Keratinocyte (primary cell): ENCODE measurements around the gene TINAGL1. TPM values are rescaled to one million over a fixed set of nuclear protein-coding genes. Genes with fewer than 3 reads are reported as not detected.

Experiments used
- DNase-seq: peaks from one replicate; pipeline ENCODE4 v3.0.0-alpha.2; 2011; ENCODE audit warnings: low read depth, missing footprints, low spot score
- FAIRE-seq: peaks from 2 replicates; lab custom pipeline; 2011; peaks lifted over from hg19 to GRCh38; lab: Jason Lieb, UNC
- H2AFZ ChIP-seq: 2 replicates; pipeline ENCODE4 v1.6.0; 2012; ENCODE audit warnings: low read length, control low read depth, inconsistent platforms; ENCODE audit not compliant: control insufficient read depth
- H3K27ac ChIP-seq: 2 replicates; pipeline ENCODE4 v1.5.1; 2011; ENCODE audit warnings: low read length; ENCODE audit not compliant: control insufficient read depth, insufficient read depth
- H3K27me3 ChIP-seq: 3 replicates; pipeline ENCODE4 v1.6.0; 2011; ENCODE audit warnings: low read length; ENCODE audit not compliant: control insufficient read depth, insufficient read depth; ENCODE audit errors: extremely low read depth
- H3K36me3 ChIP-seq, 2 experiments: 2 replicates in 1 of 2; 3 replicates in 1 of 2; pipeline ENCODE4 v1.5.1; 2011; ENCODE audit warnings: low read length in 2 of 2, mild to moderate bottlenecking in 1 of 2; ENCODE audit not compliant: control insufficient read depth in 2 of 2, insufficient read depth in 2 of 2; ENCODE audit errors: extremely low read depth in 1 of 2
- H3K4me1 ChIP-seq: 3 replicates; pipeline ENCODE4 v1.5.1; 2011; ENCODE audit warnings: low read length; ENCODE audit not compliant: control insufficient read depth, insufficient read depth; ENCODE audit errors: extremely low read depth
- H3K4me2 ChIP-seq: 3 replicates; pipeline ENCODE4 v1.6.0; 2011; ENCODE audit warnings: low read depth, low read length; ENCODE audit not compliant: control insufficient read depth, insufficient read depth; ENCODE audit errors: extremely low read depth
- H3K4me3 ChIP-seq, 3 experiments: fragments of 200-600 bp in 1 of 3; sonication (generic) in 1 of 3; 2 replicates in 2 of 3; 3 replicates in 1 of 3; pipeline ENCODE4 v1.5.1; 2011 to 2016; ENCODE audit warnings: low read length in 3 of 3, mild to moderate bottlenecking in 3 of 3, control low read depth in 2 of 3, inconsistent platforms in 1 of 3, low read depth in 1 of 3, mixed read lengths in 1 of 3, mixed run types in 1 of 3, moderate library complexity in 1 of 3; ENCODE audit not compliant: control insufficient read depth in 2 of 3, insufficient read depth in 2 of 3; ENCODE audit errors: extremely low read depth in 1 of 3
- H3K79me2 ChIP-seq: 2 replicates; pipeline ENCODE4 v1.6.0; 2012; ENCODE audit warnings: low read length; ENCODE audit not compliant: control insufficient read depth, insufficient read depth
- H3K9ac ChIP-seq: 3 replicates; pipeline ENCODE4 v1.6.0; 2011; ENCODE audit warnings: low read length; ENCODE audit not compliant: control insufficient read depth, insufficient read depth; ENCODE audit errors: extremely low read depth
- H3K9me1 ChIP-seq: 3 replicates; pipeline ENCODE4 v1.6.0; 2011; ENCODE audit warnings: low read length; ENCODE audit not compliant: control insufficient read depth, insufficient read depth; ENCODE audit errors: extremely low read depth
- H3K9me3 ChIP-seq: 2 replicates; pipeline ENCODE4 v1.5.1; 2012; ENCODE audit warnings: low read depth, low read length; ENCODE audit not compliant: control insufficient read depth
- H4K20me1 ChIP-seq: 3 replicates; pipeline ENCODE4 v1.6.0; 2011; ENCODE audit warnings: low read length; ENCODE audit not compliant: control insufficient read depth, insufficient read depth; ENCODE audit errors: extremely low read depth
- CTCF ChIP-seq, 3 experiments: IDR thresholded peaks in 1 of 3; conservative IDR thresholded peaks in 1 of 3; optimal IDR thresholded peaks in 1 of 3; 2 replicates in 2 of 3; 3 replicates in 1 of 3; pipeline versions ENCODE3 to v1.5.1; 2011; ENCODE audit warnings: low read length in 3 of 3, mild to moderate bottlenecking in 3 of 3, moderate library complexity in 2 of 3, control low read depth in 1 of 3, inconsistent platforms in 1 of 3; ENCODE audit not compliant: insufficient read depth in 2 of 3; ENCODE audit errors: extremely low read depth in 1 of 3
- EZH2 ChIP-seq: IDR thresholded peaks from one replicate; pipeline ENCODE4 v1.6.1; 2012; ENCODE audit warnings: inconsistent platforms, mild to moderate bottlenecking, low read length, moderate library complexity
- dilution Hi-C: fragments of 300-500 bp; cut with MboI; formaldehyde crosslinking; loops from one replicate; pipeline ENCODE4 v1.7.0; 2020; ENCODE audit warnings: low sequenced_read_pairs; ENCODE audit not compliant: extremely low pct_ligation_motif_present
- polyA plus RNA-seq, 5 experiments: library from polyadenylated mRNA; depleted of rRNA in 3 of 5; stranded (reverse) in 3 of 5; stranded (forward) in 1 of 5; unstranded in 1 of 5; fragments of >200 nt; gene quantifications; 1 replicate in 1 of 5; 2 replicates in 3 of 5; 3 replicates in 1 of 5; pipeline versions ENCODE4 v1.2.1 to v1.2.3, GENCODE V29; 2011 to 2012; ENCODE audit warnings: missing spikeins in 2 of 5, low read depth in 1 of 5, low replicate concordance in 1 of 5

Gene TINAGL1
- polyA plus RNA-seq, 1 donor (not counting 4 experiments of a cell fraction or from before 2014, with no cell fraction given): 189 TPM

GRCh38 chr1:31609514-31610118, 33.3 kb downstream of the TINAGL1 start:
- H3K36me3 ChIP-seq: no peaks in the 10 kb centered on the region
- no peak overlapping the region for H3K9ac ChIP-seq
- H3K27me3 ChIP-seq: no peaks in the 10 kb centered on the region
- no peak overlapping the region for H3K4me3 ChIP-seq
- H3K4me1 ChIP-seq: peaks cover 6% of the 10 kb centered on the region
- dilution Hi-C loops: no loop called here
- DNase-seq: no peak
- no peaks in the 10 kb centered on the region for H3K9me1 ChIP-seq
- no peak overlapping the region for H3K27ac ChIP-seq
- H4K20me1 ChIP-seq: no peaks in the 10 kb centered on the region
- FAIRE-seq: no peak
- TF ChIP-seq EZH2 (no peak), CTCF (optimal IDR thresholded peaks at IDR 0.05 in 1 of 3, IDR thresholded peaks at IDR 0.05 in 1 of 3, conservative IDR thresholded peaks at IDR 0.05 in 1 of 3; ENCODE audit: extremely low read depth in 1 of 3, insufficient read depth in 2 of 3, low read length in 3 of 3) (no peak)
- no peaks in the 10 kb centered on the region for H3K9me3 ChIP-seq
- no peaks in the 10 kb centered on the region for H3K79me2 ChIP-seq
- no peak overlapping the region for H2AFZ ChIP-seq
- H3K4me2 ChIP-seq: no peak overlapping the region

- Histone ChIP-seq H3K27ac (no peak overlapping the region), H3K9me1 (no peaks in the 10 kb centered on the region), H3K9ac (no peak overlapping the region), H3K79me2 (no peaks in the 10 kb centered on the region), H2AFZ (no peak overlapping the region), H3K4me1 (no peaks in the 10 kb centered on the region), H3K36me3 (no peaks in the 10 kb centered on the region), H3K27me3 (peaks cover 24% of the 10 kb centered on the region), H3K4me2 (no peak overlapping the region), H4K20me1 (no peaks in the 10 kb centered on the region), H3K4me3 (no peak overlapping the region), H3K9me3 (no peaks in the 10 kb centered on the region)
- DNase-seq (no peak), FAIRE-seq (no peak)
- dilution Hi-C loops: no loop called here
- no peak for TF ChIP-seq EZH2
- TF ChIP-seq CTCF (optimal IDR thresholded peaks at IDR 0.05 in 1 of 3, IDR thresholded peaks at IDR 0.05 in 1 of 3, conservative IDR thresholded peaks at IDR 0.05 in 1 of 3; ENCODE audit: extremely low read depth in 1 of 3, insufficient read depth in 2 of 3, low read length in 3 of 3): no peak
These were observed 38.2 kb downstream of the TINAGL1 start for GRCh38 chr1:31614414-31615005.
